Skin of body (tissue), 2 donors: Measurements from ENCODE around the gene LSM8. TPM values are rescaled to one million over a fixed set of nuclear protein-coding genes. Genes with fewer than 3 reads are reported as not detected.
"Not testable (repeated sequence)": the region's sequence is repeated elsewhere in the genome, so short reads cannot be mapped to it uniquely, and the experiment has no call there.

Experiments
- DNase-seq: peaks from one replicate; lab custom pipeline; 2025; lab: John Stamatoyannopoulos, UW
- total RNA-seq: library from RNA; depleted of rRNA; stranded (reverse); fragments of >200 nt; gene quantifications from one replicate; pipeline ENCODE4 v1.2.3, GENCODE V29; 2014

LSM8 gene
- 36.8 TPM for total RNA-seq

GRCh38 chr7:118183786-118184564 lies at the start of gene LSM8:
TSS of gene LSM8 (plus strand) at chr7:118184164. CDS start at chr7:118184224, 60 bp downstream.
- peak; percentile 98 for DNase-seq

- not testable (repeated sequence) for DNase-seq
Observed at GRCh38 chr7:118134420-118134819, 49.5 kb upstream of the LSM8 start.

GRCh38 chr7:118140468-118140867 lies 43.5 kb upstream of the LSM8 start:
- DNase-seq, result no peak

- DNase-seq, result no peak
Observed at GRCh38 chr7:118142012-118142411, 42.0 kb upstream of the LSM8 start.

- no peak for DNase-seq
Observed at GRCh38 chr7:118148930-118149329, 35.0 kb upstream of the LSM8 start.

GRCh38 chr7:118149394-118149793 lies 34.6 kb upstream of the LSM8 start:
- DNase-seq, result no peak

GRCh38 chr7:118151671-118152070 lies 32.3 kb upstream of the LSM8 start:
- DNase-seq, result no peak

- DNase-seq, result no peak
Observed at GRCh38 chr7:118152149-118152548, 31.8 kb upstream of the LSM8 start.

- DNase-seq, result no peak
Observed at GRCh38 chr7:118152654-118153053, 31.3 kb upstream of the LSM8 start.

- DNase-seq, result no peak
Observed at GRCh38 chr7:118153551-118154177, 30.3 kb upstream of the LSM8 start.

- no peak for DNase-seq
Observed at GRCh38 chr7:118158766-118159165, 25.2 kb upstream of the LSM8 start.

- DNase-seq, result no peak
Observed at GRCh38 chr7:118169146-118169545, 14.8 kb upstream of the LSM8 start.

GRCh38 chr7:118175740-118176139 lies 8.2 kb upstream of the LSM8 start:
- no peak for DNase-seq

- DNase-seq, result no peak
Observed at GRCh38 chr7:118179191-118179590, 4.8 kb upstream of the LSM8 start.

- no peak for DNase-seq
Observed at GRCh38 chr7:118182593-118183427, 1.2 kb upstream of the LSM8 start.

- no peak for DNase-seq
Observed at GRCh38 chr7:118183428-118183785, 557 bp upstream of the LSM8 start.

GRCh38 chr7:118184565-118184940 lies 589 bp downstream of the LSM8 start:
- DNase-seq, result peak; percentile 40

- DNase-seq, result no peak
Observed at GRCh38 chr7:118185163-118185860, 1.3 kb downstream of the LSM8 start.

- DNase-seq, result no peak
Observed at GRCh38 chr7:118186501-118186900, 2.5 kb downstream of the LSM8 start.

GRCh38 chr7:118194571-118194970 lies 10.6 kb downstream of the LSM8 start:
- no peak for DNase-seq

GRCh38 chr7:118195837-118196474 lies 12.0 kb downstream of the LSM8 start:
- DNase-seq, result peak; percentile 1
